Gastroesophageal sphincter (tissue), 4 donors: Measurements from ENCODE around the gene FXR1. TPM values are rescaled to one million over a fixed set of nuclear protein-coding genes. Genes with fewer than 3 reads are reported as not detected.

ENCODE experiments used
- ATAC-seq: fragments of 150-250 bp; one replicate; pipeline ENCODE4 v1.9.1; 2016; ENCODE audit warnings: mild to moderate bottlenecking, moderate library complexity
- H3K27ac ChIP-seq, 4 donors: fragments of 200-600 bp; sonication (generic) in 3 of 4; 1 replicate in 3 of 4; 2 replicates in 1 of 4; pipeline ENCODE4 v1.5.1; 2016 to 2019
- H3K27me3 ChIP-seq: fragments of 200-600 bp; sonication (generic); one replicate; pipeline ENCODE4 v1.5.1; 2019
- H3K36me3 ChIP-seq, 2 donors: fragments of 200-600 bp; sonication (generic); one replicate each; pipeline ENCODE4 v1.5.1; 2019; ENCODE audit warnings: control low read depth in 1 of 2
- H3K4me1 ChIP-seq, 3 donors: fragments of 200-600 bp; sonication (generic); 1 replicate in 2 of 3; 2 replicates in 1 of 3; pipeline ENCODE4 v1.5.1; 2016 to 2019; ENCODE audit warnings: control low read depth in 2 of 3
- H3K4me3 ChIP-seq, 2 donors: fragments of 200-600 bp; sonication (generic); one replicate each; pipeline ENCODE4 v1.5.1; 2019; ENCODE audit warnings: mild to moderate bottlenecking in 1 of 2, moderate library complexity in 1 of 2
- H3K9me3 ChIP-seq, 3 donors: fragments of 200-600 bp; sonication (generic); one replicate each; pipeline ENCODE4 v1.5.1; 2017 to 2019; ENCODE audit warnings: control low read depth in 2 of 3
- EP300 ChIP-seq: sonication (generic); formaldehyde crosslinking; IDR thresholded peaks from one replicate; pipeline ENCODE4 v1.6.1; 2017; ENCODE audit warnings: antibody characterized with exemption, mild to moderate bottlenecking
- POLR2A ChIP-seq, 2 donors: fragments of 450-650 bp; IDR thresholded peaks; one replicate each; pipeline ENCODE4 v1.6.1; 2017; ENCODE audit warnings: antibody characterized with exemption in 2 of 2, mild to moderate bottlenecking in 2 of 2, moderate library complexity in 1 of 2
- POLR2AphosphoS5 ChIP-seq: sonication (generic); formaldehyde crosslinking; IDR thresholded peaks from one replicate; pipeline ENCODE4 v1.6.1; 2017; ENCODE audit warnings: antibody characterized with exemption
- WGBS, 2 donors: methylation state at CpG; one replicate each; pipeline ENCODE4 v1.1.5; 2018; ENCODE audit warnings: low coverage in 1 of 2; 5-methylcytosine and 5-hydroxymethylcytosine counted together
- total RNA-seq, 4 donors: library from RNA; depleted of rRNA; stranded (reverse); fragments of >200 nt; gene quantifications; one replicate each; pipeline ENCODE4 v1.1.0, GENCODE V29; 2016
- TF ChIP-seq, protein P1 (sequence below), 4 experiments: fragments of 200-600 bp in 2 of 4; fragments of 450-650 bp in 2 of 4; sonication (generic) in 1 of 4; IDR thresholded peaks; one replicate each; pipeline ENCODE4 v1.5.1; 2017 to 2019; ENCODE audit warnings: antibody characterized with exemption in 4 of 4, mild to moderate bottlenecking in 2 of 4, moderate library complexity in 2 of 4

Gene FXR1
- total RNA-seq, 4 donors from 2014 or later: 129 to 199 (median 170) TPM

DNA sequence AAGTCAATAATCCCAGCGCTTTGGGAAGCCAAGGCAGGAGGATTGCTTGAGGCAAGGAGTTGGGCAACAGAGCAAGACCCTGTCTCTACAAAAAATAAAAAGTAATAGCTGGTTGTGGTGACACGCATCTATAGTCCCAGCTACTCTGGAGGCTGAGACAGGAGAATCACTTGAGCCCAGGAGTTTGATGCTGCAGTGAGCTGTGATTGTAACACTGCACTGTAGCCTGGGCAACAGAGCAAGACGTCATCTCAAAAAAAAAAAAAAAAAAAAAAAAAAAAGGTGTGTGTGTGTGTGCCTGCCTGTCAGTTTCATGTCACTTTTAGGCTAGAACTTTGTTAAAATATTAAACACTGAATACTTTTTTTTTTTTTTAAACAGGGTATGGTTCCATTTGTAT is 48.6 kb downstream of the FXR1 start:
- ATAC-seq: no peak
- no peak overlapping the region for H3K27ac ChIP-seq
- TF ChIP-seq EP300 (no peak), POLR2AphosphoS5 (no peak), POLR2A (IDR thresholded peaks at IDR 0.05) (no peak)
- WGBS, 2 donors: 71 to 83% methylated on average over 1 to 3 of the region's 3 CpGs
- no peak overlapping the region for H3K4me3 ChIP-seq
- peaks cover 0 to 3% (median 0%) of the 10 kb centered on the region in 3 donors for H3K4me1 ChIP-seq
- peaks cover 10 to 98% of the 10 kb centered on the region in 2 donors for H3K36me3 ChIP-seq
- no peaks in the 10 kb centered on the region for H3K27me3 ChIP-seq
- H3K9me3 ChIP-seq: no peaks in the 10 kb centered on the region

DNA sequence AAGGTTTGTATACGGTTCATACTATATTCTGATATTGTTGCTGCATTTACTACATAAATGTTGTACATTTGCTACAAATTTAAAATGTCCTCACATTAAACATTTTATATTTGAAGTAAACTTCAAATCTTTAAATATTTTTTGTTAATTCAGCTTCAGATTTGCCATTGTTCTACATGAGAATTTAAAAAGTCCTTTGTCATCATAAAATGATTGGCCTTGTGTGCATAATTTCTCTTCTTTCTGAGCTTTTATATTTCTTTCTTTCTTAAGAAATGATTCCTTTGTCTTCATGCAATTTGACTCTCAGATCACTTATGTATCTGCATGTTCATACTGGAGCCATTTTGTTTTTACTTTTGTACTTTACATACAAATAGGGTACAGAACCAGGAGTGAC is 49.1 kb downstream of the FXR1 start:
- WGBS, 2 donors: 93 to 100% methylated on average over 1 of the region's 1 CpG
- no peak overlapping the region for H3K4me3 ChIP-seq
- no peak overlapping the region for H3K27ac ChIP-seq
- H3K36me3 ChIP-seq: peaks cover 7 to 95% of the 10 kb centered on the region in 2 donors
- ATAC-seq: no peak
- TF ChIP-seq EP300 (no peak), POLR2A (IDR thresholded peaks at IDR 0.05) (no peak), POLR2AphosphoS5 (no peak)
- TF ChIP-seq, protein P1, sequence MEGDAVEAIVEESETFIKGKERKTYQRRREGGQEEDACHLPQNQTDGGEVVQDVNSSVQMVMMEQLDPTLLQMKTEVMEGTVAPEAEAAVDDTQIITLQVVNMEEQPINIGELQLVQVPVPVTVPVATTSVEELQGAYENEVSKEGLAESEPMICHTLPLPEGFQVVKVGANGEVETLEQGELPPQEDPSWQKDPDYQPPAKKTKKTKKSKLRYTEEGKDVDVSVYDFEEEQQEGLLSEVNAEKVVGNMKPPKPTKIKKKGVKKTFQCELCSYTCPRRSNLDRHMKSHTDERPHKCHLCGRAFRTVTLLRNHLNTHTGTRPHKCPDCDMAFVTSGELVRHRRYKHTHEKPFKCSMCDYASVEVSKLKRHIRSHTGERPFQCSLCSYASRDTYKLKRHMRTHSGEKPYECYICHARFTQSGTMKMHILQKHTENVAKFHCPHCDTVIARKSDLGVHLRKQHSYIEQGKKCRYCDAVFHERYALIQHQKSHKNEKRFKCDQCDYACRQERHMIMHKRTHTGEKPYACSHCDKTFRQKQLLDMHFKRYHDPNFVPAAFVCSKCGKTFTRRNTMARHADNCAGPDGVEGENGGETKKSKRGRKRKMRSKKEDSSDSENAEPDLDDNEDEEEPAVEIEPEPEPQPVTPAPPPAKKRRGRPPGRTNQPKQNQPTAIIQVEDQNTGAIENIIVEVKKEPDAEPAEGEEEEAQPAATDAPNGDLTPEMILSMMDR (IDR thresholded peaks at IDR 0.05): no peak
- H3K27me3 ChIP-seq: no peaks in the 10 kb centered on the region
- H3K9me3 ChIP-seq: no peaks in the 10 kb centered on the region
- peaks cover 0 to 3% (median 0%) of the 10 kb centered on the region in 3 donors for H3K4me1 ChIP-seq

DNA sequence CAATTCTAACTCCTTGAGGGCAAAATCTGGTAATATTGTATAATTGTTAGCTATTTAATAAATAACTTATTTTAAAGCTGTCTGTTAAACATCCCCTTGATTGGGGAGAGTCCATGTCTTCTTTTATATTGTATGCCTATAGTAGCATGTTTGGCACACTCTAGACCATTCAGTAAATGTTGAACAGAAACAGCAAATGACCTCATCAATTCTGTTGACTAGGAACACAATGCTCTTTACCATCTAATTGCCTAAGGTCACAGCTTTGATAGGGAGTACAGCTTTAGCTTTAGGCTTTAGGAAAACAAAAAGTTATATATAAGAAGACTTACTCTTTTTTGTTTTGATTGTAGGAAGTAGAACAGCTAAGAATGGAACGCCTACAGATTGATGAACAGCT is 50.1 kb downstream of the FXR1 start:
- Histone ChIP-seq H3K27ac (no peak overlapping the region), H3K9me3 (no peaks in the 10 kb centered on the region), H3K27me3 (no peaks in the 10 kb centered on the region), H3K4me1 (peaks cover 0 to 3% (median 0%) of the 10 kb centered on the region in 3 donors), H3K4me3 (no peak overlapping the region), H3K36me3 (peaks cover 6 to 93% of the 10 kb centered on the region in 2 donors)
- 73 to 89% methylated on average over 1 of the region's 1 CpG for WGBS, 2 donors
- TF ChIP-seq POLR2A (IDR thresholded peaks at IDR 0.05) (no peak), POLR2AphosphoS5 (no peak), EP300 (no peak)
- TF ChIP-seq, protein P1 (IDR thresholded peaks at IDR 0.05): no peak
- no peak for ATAC-seq

DNA sequence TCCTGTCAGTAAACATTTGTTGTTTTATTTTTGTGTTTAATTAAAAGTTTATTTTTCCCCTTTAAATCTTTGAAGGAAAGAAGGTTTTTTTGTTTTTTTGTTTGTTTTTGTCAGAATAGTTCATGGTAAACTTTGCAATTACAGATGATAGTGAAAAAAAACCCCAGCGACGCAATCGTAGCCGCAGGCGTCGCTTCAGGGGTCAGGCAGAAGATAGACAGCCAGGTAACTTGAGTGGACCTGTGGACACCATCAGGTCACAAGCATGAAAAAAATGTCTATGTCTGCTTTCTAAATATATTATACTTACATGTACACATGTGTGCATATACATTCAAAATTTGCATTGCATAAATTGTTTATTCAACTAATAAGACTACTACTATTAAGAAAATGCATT is 58.5 kb downstream of the FXR1 start:
- WGBS, 2 donors: 88 to 99% methylated on average over 5 to 6 of the region's 6 CpGs
- TF ChIP-seq, protein P1 (IDR thresholded peaks at IDR 0.05): no peak
- TF ChIP-seq POLR2AphosphoS5: no peak
- TF ChIP-seq POLR2A (IDR thresholded peaks at IDR 0.05): no peak
- no peak for TF ChIP-seq EP300
- peaks cover 0 to 81% of the 10 kb centered on the region in 2 donors for H3K36me3 ChIP-seq
- ATAC-seq: no peak
- no peaks in the 10 kb centered on the region for H3K9me3 ChIP-seq
- H3K27me3 ChIP-seq: no peaks in the 10 kb centered on the region
- H3K27ac ChIP-seq: no peak overlapping the region
- no peaks in the 10 kb centered on the region for H3K4me1 ChIP-seq
- no peak overlapping the region for H3K4me3 ChIP-seq

DNA sequence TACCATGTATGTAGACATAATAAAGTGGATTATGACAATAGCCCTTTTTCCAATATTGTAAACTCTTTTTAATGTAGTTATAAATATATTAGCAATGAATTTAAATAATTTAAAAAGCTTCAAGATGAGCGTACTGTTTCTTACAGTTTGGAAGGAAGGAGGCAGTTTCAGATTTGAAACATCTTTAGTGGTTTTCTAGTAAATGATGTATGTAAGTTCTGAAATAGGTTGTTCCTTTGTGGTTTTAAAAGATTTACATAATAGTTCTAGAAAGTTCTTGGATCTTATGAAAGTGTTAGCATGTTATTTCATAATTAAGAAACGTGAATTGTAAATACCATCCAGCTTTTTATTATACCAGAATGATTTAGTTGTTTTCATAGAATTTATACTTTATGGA is 61.1 kb downstream of the FXR1 start:
- Histone ChIP-seq H3K4me1 (peaks cover 0 to 5% (median 0%) of the 10 kb centered on the region in 3 donors), H3K4me3 (no peak overlapping the region), H3K27ac (no peak overlapping the region), H3K27me3 (no peaks in the 10 kb centered on the region), H3K36me3 (peaks cover 0 to 78% of the 10 kb centered on the region in 2 donors), H3K9me3 (no peaks in the 10 kb centered on the region)
- no peak for ATAC-seq
- 73 to 96% methylated on average over 2 of the region's 2 CpGs for WGBS, 2 donors
- TF ChIP-seq, protein P1 (IDR thresholded peaks at IDR 0.05): no peak
- TF ChIP-seq POLR2A (IDR thresholded peaks at IDR 0.05) (no peak), POLR2AphosphoS5 (no peak), EP300 (no peak)
